ENCODE measurements around the gene ZNF200.

- TF ChIP-seq, protein P1, sequence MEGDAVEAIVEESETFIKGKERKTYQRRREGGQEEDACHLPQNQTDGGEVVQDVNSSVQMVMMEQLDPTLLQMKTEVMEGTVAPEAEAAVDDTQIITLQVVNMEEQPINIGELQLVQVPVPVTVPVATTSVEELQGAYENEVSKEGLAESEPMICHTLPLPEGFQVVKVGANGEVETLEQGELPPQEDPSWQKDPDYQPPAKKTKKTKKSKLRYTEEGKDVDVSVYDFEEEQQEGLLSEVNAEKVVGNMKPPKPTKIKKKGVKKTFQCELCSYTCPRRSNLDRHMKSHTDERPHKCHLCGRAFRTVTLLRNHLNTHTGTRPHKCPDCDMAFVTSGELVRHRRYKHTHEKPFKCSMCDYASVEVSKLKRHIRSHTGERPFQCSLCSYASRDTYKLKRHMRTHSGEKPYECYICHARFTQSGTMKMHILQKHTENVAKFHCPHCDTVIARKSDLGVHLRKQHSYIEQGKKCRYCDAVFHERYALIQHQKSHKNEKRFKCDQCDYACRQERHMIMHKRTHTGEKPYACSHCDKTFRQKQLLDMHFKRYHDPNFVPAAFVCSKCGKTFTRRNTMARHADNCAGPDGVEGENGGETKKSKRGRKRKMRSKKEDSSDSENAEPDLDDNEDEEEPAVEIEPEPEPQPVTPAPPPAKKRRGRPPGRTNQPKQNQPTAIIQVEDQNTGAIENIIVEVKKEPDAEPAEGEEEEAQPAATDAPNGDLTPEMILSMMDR (conservative IDR thresholded peaks at IDR 0.05; ENCODE audit: low read depth, low read length), result no peak
- TF ChIP-seq EZH2 (IDR thresholded peaks at IDR 0.05; ENCODE audit: borderline replicate concordance, low read depth, low read length, poor library complexity, severe bottlenecking), result no peak
Measured at GRCh38 chr16:3249451-3249850, 14.5 kb upstream of the ZNF200 start.

Data from A673 (cell line).